Fibroblast of the aortic adventitia (primary cell): Measurements from ENCODE around the gene PRSS3. TPM values are rescaled to one million over a fixed set of nuclear protein-coding genes. Genes with fewer than 3 reads are reported as not detected.
"Not testable (repeated sequence)": the region's sequence is repeated elsewhere in the genome, so short reads cannot be mapped to it uniquely, and the experiment has no call there.

Experiments
- DNase-seq: peaks from one replicate; pipeline ENCODE4 v3.0.0-alpha.2; 2010; ENCODE audit warnings: low read depth
- H3K4me3 ChIP-seq: 2 replicates; pipeline ENCODE4 v1.5.1; 2011; ENCODE audit warnings: low read depth, mild to moderate bottlenecking, control low read depth, low read length, moderate library complexity
- CTCF ChIP-seq: IDR thresholded peaks from 2 replicates; pipeline ENCODE4 v1.5.1; 2011; ENCODE audit warnings: mild to moderate bottlenecking, low read length, control low read depth, inconsistent platforms; ENCODE audit not compliant: insufficient read depth
- small RNA-seq: library from RNA; depleted of rRNA; stranded (forward); fragments of <200 nt; gene quantifications from one replicate; pipeline ENCODE3, GENCODE V24; 2012
- total RNA-seq: library from RNA; depleted of rRNA; stranded (reverse); fragments of >200 nt; gene quantifications from 2 replicates; pipeline ENCODE4 v1.2.3, GENCODE V29; 2012; ENCODE audit warnings: low replicate concordance

PRSS3 gene
- total RNA-seq, 1 donor = 145 TPM

GRCh38 chr9:33840381-33840780, 45.0 kb downstream of the PRSS3 start:
- peak; percentile 45 for DNase-seq
- H3K4me3 ChIP-seq = no peak overlapping the region
- TF ChIP-seq CTCF = no peak

GRCh38 chr9:33843312-33843961, 48.1 kb downstream of the PRSS3 start:
- no peak overlapping the region for H3K4me3 ChIP-seq
- TF ChIP-seq CTCF = no peak
- no peak for DNase-seq

GRCh38 chr9:33846231-33846630, 50.9 kb downstream of the PRSS3 start:
- no peak for TF ChIP-seq CTCF
- H3K4me3 ChIP-seq = no peak overlapping the region

GRCh38 chr9:33847894-33848205, 52.5 kb downstream of the PRSS3 start:
- H3K4me3 ChIP-seq, DNase-seq: not testable (repeated sequence)

More at GRCh38 chr9:33846231-33846630, 50.9 kb downstream of the PRSS3 start:
- DNase-seq = no peak

Small RNAs within 50 kb of the gene (small RNA-seq; reads per million reads assigned to genes)
- not detected for gene RF00019

Other genes starting within 250 kb of the PRSS3 start
- gene UBE2R2, start 21.6 kb downstream of the PRSS3 start, total RNA-seq = 21.1 and 21.7 TPM in 2 replicates